ENCODE results near the gene RBPMS2.

RBPMS2 gene

GRCh38 chr15:64740311-64741170, 34.8 kb downstream of the RBPMS2 start:
- Histone ChIP-seq H3K27ac (replicated peaks) (no peak overlapping the region), H3K27me3 (ENCODE audit: insufficient read depth, poor library complexity, severe bottlenecking) (no peaks in the 10 kb centered on the region), H3K4me3 (replicated peaks; ENCODE audit: insufficient read depth, low read length) (no peak overlapping the region)
- no peak for TF ChIP-seq SPI1 (IDR thresholded peaks at IDR 0.05; ENCODE audit: borderline replicate concordance, low read depth)
- no peak for TF ChIP-seq REST (IDR thresholded peaks at IDR 0.05; ENCODE audit: insufficient replicate concordance, low read depth)
- no peak for TF ChIP-seq CTCF (IDR thresholded peaks at IDR 0.05; ENCODE audit: insufficient read depth, low read length)
- TF ChIP-seq POLR2AphosphoS5 (IDR thresholded peaks at IDR 0.05; ENCODE audit: low read depth): no peak
- TF ChIP-seq GABPA (IDR thresholded peaks at IDR 0.05; ENCODE audit: low read depth): no peak
- peak in 1 of 2 experiments; percentile 16 for DNase-seq (ENCODE audit: low read depth in 1 of 2, low spot score in 1 of 2)

GRCh38 chr15:64739577-64740143, 35.7 kb downstream of the RBPMS2 start:
- Histone ChIP-seq H3K4me3 (replicated peaks; ENCODE audit: insufficient read depth, low read length) (no peak overlapping the region), H3K27ac (replicated peaks) (no peak overlapping the region), H3K27me3 (ENCODE audit: insufficient read depth, poor library complexity, severe bottlenecking) (no peaks in the 10 kb centered on the region)
- TF ChIP-seq POLR2AphosphoS5 (IDR thresholded peaks at IDR 0.05; ENCODE audit: low read depth): no peak
- no peak for TF ChIP-seq CTCF (IDR thresholded peaks at IDR 0.05; ENCODE audit: insufficient read depth, low read length)
- no peak for TF ChIP-seq GABPA (IDR thresholded peaks at IDR 0.05; ENCODE audit: low read depth)
- no peak for TF ChIP-seq SPI1 (IDR thresholded peaks at IDR 0.05; ENCODE audit: borderline replicate concordance, low read depth)
- no peak for TF ChIP-seq REST (IDR thresholded peaks at IDR 0.05; ENCODE audit: insufficient replicate concordance, low read depth)
- no peak for DNase-seq (ENCODE audit: low read depth in 1 of 2, low spot score in 1 of 2)

- DNase-seq (ENCODE audit: low read depth in 1 of 2, low spot score in 1 of 2): no peak
- Histone ChIP-seq H3K27me3 (ENCODE audit: insufficient read depth, poor library complexity, severe bottlenecking) (no peaks in the 10 kb centered on the region), H3K4me3 (replicated peaks; ENCODE audit: insufficient read depth, low read length) (no peak overlapping the region), H3K27ac (replicated peaks) (no peak overlapping the region)
- TF ChIP-seq REST (IDR thresholded peaks at IDR 0.05; ENCODE audit: insufficient replicate concordance, low read depth) (no peak), CTCF (IDR thresholded peaks at IDR 0.05; ENCODE audit: insufficient read depth, low read length) (no peak), POLR2AphosphoS5 (IDR thresholded peaks at IDR 0.05; ENCODE audit: low read depth) (no peak), GABPA (IDR thresholded peaks at IDR 0.05; ENCODE audit: low read depth) (no peak), SPI1 (IDR thresholded peaks at IDR 0.05; ENCODE audit: borderline replicate concordance, low read depth) (no peak)
Observed at GRCh38 chr15:64739156-64739555, 36.2 kb downstream of the RBPMS2 start.

Measured in HL-60 (cell line).